Spleen (tissue), 11 donors: ENCODE results near the gene KLHL26. TPM values are rescaled to one million over a fixed set of nuclear protein-coding genes. Genes with fewer than 3 reads are reported as not detected.

ENCODE experiments used
- DNase-seq: peaks from one replicate; pipeline ENCODE4 v3.0.0-alpha.2; 2020
- H3K27ac ChIP-seq, 8 donors: fragments of 200-600 bp; sonication (generic) in 7 of 8; 1 replicate in 4 of 8; 2 replicates in 4 of 8; pipeline versions ENCODE4 v1.5.0 to v1.8.0; 2016 to 2021; ENCODE audit warnings: inconsistent platforms in 4 of 8, mild to moderate bottlenecking in 4 of 8, moderate library complexity in 1 of 8
- H3K27me3 ChIP-seq, 7 donors: fragments of 200-600 bp; sonication (generic) in 6 of 7; replicated peaks in 1 of 7; 1 replicate in 4 of 7; 2 replicates in 3 of 7; pipeline versions ENCODE4 v1.5.0 to v1.8.0; 2016 to 2021; ENCODE audit warnings: inconsistent platforms in 3 of 7, mild to moderate bottlenecking in 1 of 7
- H3K36me3 ChIP-seq, 6 donors: fragments of 200-600 bp; sonication (generic) in 5 of 6; 1 replicate in 4 of 6; 2 replicates in 2 of 6; pipeline versions ENCODE4 v1.5.0 to v1.8.0; 2016 to 2021; ENCODE audit warnings: inconsistent platforms in 2 of 6
- H3K4me1 ChIP-seq, 6 donors: fragments of 200-600 bp; sonication (generic) in 5 of 6; 1 replicate in 3 of 6; 2 replicates in 3 of 6; pipeline versions ENCODE4 v1.5.0 to v1.8.0; 2016 to 2021; ENCODE audit warnings: inconsistent platforms in 3 of 6
- H3K4me3 ChIP-seq, 8 donors: fragments of 200-600 bp; sonication (generic) in 7 of 8; 1 replicate in 4 of 8; 2 replicates in 4 of 8; pipeline versions ENCODE4 v1.5.0 to v1.8.0; 2016 to 2021; ENCODE audit warnings: inconsistent platforms in 4 of 8, mild to moderate bottlenecking in 4 of 8, moderate library complexity in 2 of 8
- H3K9me3 ChIP-seq, 8 donors: fragments of 200-600 bp; sonication (generic) in 7 of 8; 1 replicate in 4 of 8; 2 replicates in 4 of 8; pipeline versions ENCODE4 v1.5.0 to v1.8.0; 2016 to 2021; ENCODE audit warnings: inconsistent platforms in 4 of 8
- CTCF ChIP-seq, 11 experiments: fragments of 200-600 bp in 7 of 11; fragments of 450-650 bp in 4 of 11; sonication (generic) in 4 of 11; IDR thresholded peaks in 8 of 11; conservative IDR thresholded peaks in 3 of 11; 1 replicate in 7 of 11; 2 replicates in 4 of 11; pipeline versions ENCODE4 v1.4.0 to v1.8.0; 2016 to 2021; ENCODE audit warnings: antibody characterized with exemption in 11 of 11, inconsistent platforms in 4 of 11, mild to moderate bottlenecking in 1 of 11
- POLR2A ChIP-seq, 3 donors: fragments of 450-650 bp; IDR thresholded peaks; one replicate each; pipeline ENCODE4 v1.5.1; 2017; ENCODE audit warnings: antibody characterized with exemption in 3 of 3, mild to moderate bottlenecking in 1 of 3
- POLR2AphosphoS5 ChIP-seq, 3 donors: sonication (generic); formaldehyde crosslinking; IDR thresholded peaks; one replicate each; pipeline ENCODE4 v1.5.1; 2017; ENCODE audit warnings: antibody characterized with exemption in 3 of 3
- whole genome bisulfite sequencing, 5 donors: extraction: QIAGEN DNeasy Blood & Tissue Kit in 3 of 5; methylation state at CpG; one replicate each; pipeline versions ENCODE4 v1.1.5 to v1.1.7; 2013 to 2018; 5-methylcytosine and 5-hydroxymethylcytosine counted together
- intact Hi-C: fragments of 100-400 bp; cut with DNase I; formaldehyde crosslinking; loops from one replicate; pipeline ENCODE4 v1.15.0; 2023; ENCODE audit warnings: low total_unique reads
- polyA plus RNA-seq, 3 donors: library from polyadenylated mRNA; stranded (reverse); fragments of 200-250 nt; gene quantifications; one replicate each; pipeline ENCODE4 v1.2.1, GENCODE V29; 2013
- total RNA-seq, 7 donors: library from RNA; depleted of rRNA in 3 of 7; stranded (reverse); fragments of >200 nt in 3 of 7; fragmentation: NEBNext Ultra II Directional in 4 of 7; extraction: Animal tissue kit (Norgen Biotek cat#: 25700) in 4 of 7; gene quantifications; one replicate each; pipeline versions ENCODE4 v1.1.0 to v1.2.1, GENCODE V29; 2016 to 2021
- donor health status: healthy with polysubstance abuse.
- donor health status: DM: no; HTN: no; CAD: no; lungs with moderate emphysema.
- donor health status: DM: no; HTN: no; CAD: no.
- donor health status: Bipolar disorder and iron deficiency.
- donor health status: healthy.
- donor health status: DM: no; HTN: no; CAD: no.
- donor health status: DM: yes; HTN: yes; CAD: no.

The KLHL26 gene
- total and polyA plus RNA-seq, 10 donors: 1.7 to 23.1 (median 7.2) TPM

GRCh38 chr19:18603958-18604819 is 32.6 kb upstream of the KLHL26 start:
- Histone ChIP-seq H3K27ac (no peak overlapping the region), H3K9me3 (no peaks in the 10 kb centered on the region), H3K27me3 (peaks cover 10 to 98% (median 77%) of the 10 kb centered on the region in 7 donors), H3K4me1 (peaks cover 7 to 49% (median 28%) of the 10 kb centered on the region in 6 donors), H3K36me3 (no peaks in the 10 kb centered on the region), H3K4me3 (no peak overlapping the region)
- 9 to 13% (median 11%) methylated on average over 16 to 26 of the region's 26 CpGs for WGBS, 5 donors
- intact Hi-C loops: no loop called here
- TF ChIP-seq POLR2A (IDR thresholded peaks at IDR 0.05) (no peak), POLR2AphosphoS5 (IDR thresholded peaks at IDR 0.05) (no peak), CTCF (IDR thresholded peaks at IDR 0.05 in 8 of 11, conservative IDR thresholded peaks at IDR 0.05 in 3 of 11) (no peak)
- no peak for DNase-seq

DNA sequence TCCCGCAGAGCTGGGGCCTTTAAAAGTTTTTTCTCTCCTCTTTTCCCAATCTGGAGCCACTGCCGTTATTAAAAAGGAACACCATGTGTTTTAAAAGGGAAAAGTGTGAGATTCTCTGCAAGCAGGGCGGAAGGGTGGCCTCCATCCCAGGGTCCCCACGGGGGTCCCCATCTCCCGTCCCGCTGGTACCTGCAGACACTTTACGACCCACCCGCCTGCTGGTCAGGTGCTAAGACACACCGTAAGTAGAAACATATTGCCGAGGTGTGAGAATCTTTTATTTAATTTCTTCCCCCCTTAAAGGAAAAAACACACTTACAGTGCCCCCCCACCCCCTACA is 32.0 kb upstream of the KLHL26 start:
- no peak for DNase-seq
- no peak overlapping the region for H3K27ac ChIP-seq
- TF ChIP-seq POLR2A (IDR thresholded peaks at IDR 0.05) (no peak), CTCF (IDR thresholded peaks at IDR 0.05 in 8 of 11, conservative IDR thresholded peaks at IDR 0.05 in 3 of 11) (no peak), POLR2AphosphoS5 (IDR thresholded peaks at IDR 0.05) (no peak)
- intact Hi-C loops: no loop called here
- H3K4me1 ChIP-seq: peaks cover 7 to 49% (median 28%) of the 10 kb centered on the region in 6 donors
- H3K27me3 ChIP-seq: peaks cover 12 to 98% (median 78%) of the 10 kb centered on the region in 7 donors
- 10 to 16% (median 12%) methylated on average over 10 of the region's 10 CpGs for WGBS, 5 donors
- no peaks in the 10 kb centered on the region for H3K9me3 ChIP-seq
- no peaks in the 10 kb centered on the region for H3K36me3 ChIP-seq
- no peak overlapping the region for H3K4me3 ChIP-seq

DNA sequence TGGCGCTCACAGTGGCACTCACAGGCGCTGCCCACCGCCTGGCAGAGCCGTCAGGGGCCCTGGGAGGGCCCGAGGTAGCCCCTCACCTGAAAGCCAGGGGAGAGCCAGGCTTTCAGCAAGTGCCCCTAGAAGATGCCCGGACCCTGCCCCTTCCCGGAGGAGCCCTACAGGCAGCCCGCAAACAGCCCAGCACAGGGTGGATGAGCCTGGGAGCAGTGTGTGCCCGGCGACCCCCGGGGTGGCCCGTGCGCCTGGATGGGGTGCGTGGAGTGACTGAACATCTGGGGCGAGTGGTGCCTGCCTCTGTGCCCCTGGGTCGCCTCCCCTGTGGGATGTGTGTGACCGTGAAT is 31.7 kb upstream of the KLHL26 start:
- no peaks in the 10 kb centered on the region for H3K36me3 ChIP-seq
- DNase-seq: no peak
- no peak overlapping the region for H3K4me3 ChIP-seq
- no peaks in the 10 kb centered on the region for H3K9me3 ChIP-seq
- H3K4me1 ChIP-seq: peaks cover 7 to 49% (median 28%) of the 10 kb centered on the region in 6 donors
- WGBS, 5 donors: 5 to 13% (median 8%) methylated on average over 5 to 17 of the region's 17 CpGs
- intact Hi-C loops: no loop called here
- peaks cover 15 to 98% (median 80%) of the 10 kb centered on the region in 7 donors for H3K27me3 ChIP-seq
- TF ChIP-seq CTCF (IDR thresholded peaks at IDR 0.05 in 8 of 11, conservative IDR thresholded peaks at IDR 0.05 in 3 of 11) (no peak), POLR2AphosphoS5 (IDR thresholded peaks at IDR 0.05) (no peak), POLR2A (IDR thresholded peaks at IDR 0.05) (no peak)
- H3K27ac ChIP-seq: no peak overlapping the region

DNA sequence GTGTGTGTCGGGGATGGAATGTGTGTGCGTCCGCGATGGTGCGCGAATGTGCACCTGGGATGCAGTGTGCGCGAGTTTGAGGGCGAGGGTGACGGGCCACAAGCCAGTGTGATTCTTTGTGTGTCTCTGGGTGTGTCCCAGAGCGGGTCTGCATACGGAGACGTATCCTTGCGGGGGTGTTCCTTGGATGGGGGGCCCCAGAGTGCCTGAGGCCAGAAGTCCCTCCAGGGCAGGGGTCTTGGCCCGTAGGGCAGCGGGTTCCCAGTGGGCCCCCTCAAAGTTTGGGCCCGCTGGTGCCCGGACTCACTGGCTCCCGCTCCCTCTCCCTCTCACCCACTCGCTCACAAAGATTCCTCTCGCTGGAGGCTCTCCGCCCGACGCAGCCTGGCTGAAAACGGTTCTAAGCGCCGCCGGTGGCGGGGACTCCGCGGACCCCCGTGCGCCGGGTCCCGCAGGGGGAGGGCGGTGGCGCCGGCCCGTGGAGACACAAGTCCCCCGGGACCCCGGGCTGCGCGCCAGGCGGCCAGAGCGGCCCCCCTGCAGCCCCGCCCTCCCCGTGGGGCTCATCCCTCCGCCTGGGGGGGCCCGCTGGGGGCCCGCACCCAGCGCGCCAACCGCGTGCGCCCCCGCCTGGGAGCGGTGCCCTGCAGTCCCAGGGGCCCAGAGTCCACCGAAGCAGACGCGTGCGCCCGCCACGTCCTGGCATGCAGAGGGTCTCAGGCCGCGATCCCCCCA is 31.1 kb upstream of the KLHL26 start:
- intact Hi-C loops: no loop called here

More for the DNA sequence above, 31.1 kb upstream of the KLHL26 start:
- Histone ChIP-seq H3K27ac (no peak overlapping the region), H3K4me3 (peak overlapping the region in 1 of 8 donors; percentile 32), H3K36me3 (no peaks in the 10 kb centered on the region), H3K27me3 (peaks cover 20 to 98% (median 85%) of the 10 kb centered on the region in 7 donors), H3K9me3 (no peaks in the 10 kb centered on the region), H3K4me1 (peaks cover 9 to 54% (median 32%) of the 10 kb centered on the region in 6 donors)
- WGBS, 5 donors: 2 to 10% (median 4%) methylated on average over 22 to 65 of the region's 65 CpGs
- no peak for TF ChIP-seq POLR2AphosphoS5 (IDR thresholded peaks at IDR 0.05)
- no peak for TF ChIP-seq CTCF (IDR thresholded peaks at IDR 0.05 in 8 of 11, conservative IDR thresholded peaks at IDR 0.05 in 3 of 11)
- TF ChIP-seq POLR2A (IDR thresholded peaks at IDR 0.05): no peak
- DNase-seq: no peak
